Coronary artery (tissue), 2 donors: ENCODE results near the gene PRKCZ.

ENCODE experiments used
- DNase-seq: peaks from one replicate; pipeline ENCODE4 v3.0.0-alpha.2; 2017; ENCODE audit warnings: low spot score
- H3K27ac ChIP-seq, 2 donors: fragments of 200-600 bp; sonication (generic); one replicate each; pipeline ENCODE4 v1.5.1; 2016 to 2019
- H3K4me3 ChIP-seq: fragments of 200-600 bp; sonication (generic); 2 replicates; pipeline ENCODE4 v1.5.1; 2016; ENCODE audit warnings: mild to moderate bottlenecking, moderate library complexity
- CTCF ChIP-seq: fragments of 200-600 bp; sonication (generic); IDR thresholded peaks from one replicate; pipeline ENCODE4 v1.5.1; 2019; ENCODE audit warnings: antibody characterized with exemption

The PRKCZ gene

GRCh38 chr1:2232255-2232915, 182.2 kb downstream of the PRKCZ start:
- DNase-seq = peak; percentile 81
- TF ChIP-seq CTCF = no peak
- peak overlapping the region; percentile 79 to 100 for H3K27ac ChIP-seq
- peak overlapping the region; percentile 96 for H3K4me3 ChIP-seq

GRCh38 chr1:2232916-2233438, 182.8 kb downstream of the PRKCZ start:
- peak overlapping the region; percentile 96 for H3K4me3 ChIP-seq
- DNase-seq = peak; percentile 77
- peak overlapping the region; percentile 79 to 100 for H3K27ac ChIP-seq
- no peak for TF ChIP-seq CTCF

- Histone ChIP-seq H3K4me3 (peak overlapping the region; percentile 96), H3K27ac (peak overlapping the region; percentile 79 to 100)
- no peak for TF ChIP-seq CTCF
Measured at GRCh38 chr1:2233468-2233867, 183.3 kb downstream of the PRKCZ start.

GRCh38 chr1:2233997-2234761, 184.0 kb downstream of the PRKCZ start:
- peak overlapping the region; percentile 96 for H3K4me3 ChIP-seq
- no peak for TF ChIP-seq CTCF
- peak overlapping the region; percentile 79 to 100 for H3K27ac ChIP-seq
- DNase-seq = peak; percentile 97

More at GRCh38 chr1:2233468-2233867, 183.3 kb downstream of the PRKCZ start:
- DNase-seq = peak; percentile 75

- Histone ChIP-seq H3K27ac (peak overlapping the region; percentile 79 to 100), H3K4me3 (peak overlapping the region; percentile 96)
- no peak for TF ChIP-seq CTCF
- peak; percentile 81 for DNase-seq
Measured at GRCh38 chr1:2234762-2235113, 184.5 kb downstream of the PRKCZ start.
